HG02885 (cell line): Measurements from ENCODE around the gene TXNL4B.
A peak's percentile ranks its signal among the peaks of the same experiment; 100 is the strongest.

Experiments
- ATAC-seq: cut with Tn5 transposase; IDR thresholded peaks from one replicate; pipeline ENCODE4 v1.9.1; 2021; ENCODE audit warnings: mild to moderate bottlenecking; ENCODE audit not compliant: unreplicated experiment, poor library complexity

TXNL4B gene

GRCh38 chr16:72093448-72094265 is at the start of gene TXNL4B, which contains the start of gene DHX38:
TXNL4B (minus strand) TSS chr16:72093620; CDS start chr16:72090749, 2,871 bp downstream.
DHX38 (plus strand) TSS chr16:72093847; CDS start chr16:72096158, 2,311 bp downstream.
- ATAC-seq, result peak; percentile 98

GRCh38 chr16:72142476-72142875 is 49.1 kb upstream of the TXNL4B start:
- no peak for ATAC-seq

- no peak for ATAC-seq
Observed at GRCh38 chr16:72139908-72140307, 46.5 kb upstream of the TXNL4B start.

GRCh38 chr16:72138064-72138572 is 44.7 kb upstream of the TXNL4B start:
- no peak for ATAC-seq

- no peak for ATAC-seq
Observed at GRCh38 chr16:72137380-72138063, 44.1 kb upstream of the TXNL4B start.

GRCh38 chr16:72134507-72134906 is 41.1 kb upstream of the TXNL4B start:
- ATAC-seq, result no peak

GRCh38 chr16:72132726-72133125 is 39.3 kb upstream of the TXNL4B start:
- ATAC-seq, result no peak

GRCh38 chr16:72131036-72131435 is 37.6 kb upstream of the TXNL4B start:
- no peak for ATAC-seq

- no peak for ATAC-seq
Observed at GRCh38 chr16:72129976-72130656, 36.7 kb upstream of the TXNL4B start.

GRCh38 chr16:72128701-72129100 is 35.3 kb upstream of the TXNL4B start:
- ATAC-seq, result no peak

- ATAC-seq, result no peak
Observed at GRCh38 chr16:72126429-72126765, 33.0 kb upstream of the TXNL4B start.

GRCh38 chr16:72125635-72126428 is 32.4 kb upstream of the TXNL4B start:
- ATAC-seq, result peak; percentile 73

GRCh38 chr16:72124761-72125634 is 31.6 kb upstream of the TXNL4B start:
- no peak for ATAC-seq

- no peak for ATAC-seq
Observed at GRCh38 chr16:72124148-72124547, 30.7 kb upstream of the TXNL4B start.

GRCh38 chr16:72123426-72123825 is 30.0 kb upstream of the TXNL4B start:
- no peak for ATAC-seq

GRCh38 chr16:72122916-72123315 is 29.5 kb upstream of the TXNL4B start:
- no peak for ATAC-seq

GRCh38 chr16:72122308-72122707 is 28.9 kb upstream of the TXNL4B start:
- no peak for ATAC-seq

GRCh38 chr16:72120026-72120425 is 26.6 kb upstream of the TXNL4B start:
- no peak for ATAC-seq

- no peak for ATAC-seq
Observed at GRCh38 chr16:72113616-72113945, 20.2 kb upstream of the TXNL4B start.
